ENCODE data around the gene COBL. TPM values are rescaled to one million over a fixed set of nuclear protein-coding genes. Genes with fewer than 3 reads are reported as not detected.

Gene COBL
- polyA plus RNA-seq, 1 donor (not counting 4 experiments of a cell fraction or from before 2014, with no cell fraction given) = 4.5 TPM

- no peak for FAIRE-seq
- Histone ChIP-seq H3K4me1 (ENCODE audit: control insufficient read depth, extremely low read depth, insufficient read depth, low read length) (no peaks in the 10 kb centered on the region), H3K27me3 (ENCODE audit: control insufficient read depth, extremely low read depth, insufficient read depth, low read length) (peaks cover 3% of the 10 kb centered on the region), H3K9me1 (ENCODE audit: control insufficient read depth, extremely low read depth, insufficient read depth, low read length) (no peaks in the 10 kb centered on the region), H3K9ac (ENCODE audit: control insufficient read depth, extremely low read depth, insufficient read depth, low read length) (no peak overlapping the region), H3K4me3 (ENCODE audit: control insufficient read depth in 2 of 3, extremely low read depth in 1 of 3, insufficient read depth in 2 of 3, low read depth in 1 of 3, low read length in 3 of 3) (no peak overlapping the region), H3K36me3 (ENCODE audit: control insufficient read depth in 2 of 2, extremely low read depth in 1 of 2, insufficient read depth in 2 of 2, low read length in 2 of 2) (no peaks in the 10 kb centered on the region), H4K20me1 (ENCODE audit: control insufficient read depth, extremely low read depth, insufficient read depth, low read length) (no peaks in the 10 kb centered on the region), H3K79me2 (ENCODE audit: control insufficient read depth, insufficient read depth, low read length) (no peaks in the 10 kb centered on the region), H2AFZ (ENCODE audit: control insufficient read depth, low read length) (no peak overlapping the region), H3K9me3 (ENCODE audit: control insufficient read depth, low read depth, low read length) (no peaks in the 10 kb centered on the region), H3K4me2 (ENCODE audit: control insufficient read depth, extremely low read depth, insufficient read depth, low read depth, low read length) (no peak overlapping the region), H3K27ac (ENCODE audit: control insufficient read depth, insufficient read depth, low read length) (no peak overlapping the region)
- TF ChIP-seq, protein P1, sequence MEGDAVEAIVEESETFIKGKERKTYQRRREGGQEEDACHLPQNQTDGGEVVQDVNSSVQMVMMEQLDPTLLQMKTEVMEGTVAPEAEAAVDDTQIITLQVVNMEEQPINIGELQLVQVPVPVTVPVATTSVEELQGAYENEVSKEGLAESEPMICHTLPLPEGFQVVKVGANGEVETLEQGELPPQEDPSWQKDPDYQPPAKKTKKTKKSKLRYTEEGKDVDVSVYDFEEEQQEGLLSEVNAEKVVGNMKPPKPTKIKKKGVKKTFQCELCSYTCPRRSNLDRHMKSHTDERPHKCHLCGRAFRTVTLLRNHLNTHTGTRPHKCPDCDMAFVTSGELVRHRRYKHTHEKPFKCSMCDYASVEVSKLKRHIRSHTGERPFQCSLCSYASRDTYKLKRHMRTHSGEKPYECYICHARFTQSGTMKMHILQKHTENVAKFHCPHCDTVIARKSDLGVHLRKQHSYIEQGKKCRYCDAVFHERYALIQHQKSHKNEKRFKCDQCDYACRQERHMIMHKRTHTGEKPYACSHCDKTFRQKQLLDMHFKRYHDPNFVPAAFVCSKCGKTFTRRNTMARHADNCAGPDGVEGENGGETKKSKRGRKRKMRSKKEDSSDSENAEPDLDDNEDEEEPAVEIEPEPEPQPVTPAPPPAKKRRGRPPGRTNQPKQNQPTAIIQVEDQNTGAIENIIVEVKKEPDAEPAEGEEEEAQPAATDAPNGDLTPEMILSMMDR (optimal IDR thresholded peaks at IDR 0.05 in 1 of 3, IDR thresholded peaks at IDR 0.05 in 1 of 3, conservative IDR thresholded peaks at IDR 0.05 in 1 of 3; ENCODE audit: extremely low read depth in 1 of 3, insufficient read depth in 2 of 3, low read length in 3 of 3) = no peak
- TF ChIP-seq EZH2 (IDR thresholded peaks at IDR 0.05; ENCODE audit: low read length) = no peak
- dilution Hi-C loops (cut with MboI; ENCODE audit: extremely low pct_ligation_motif_present, low sequenced_read_pairs) = no loop called here
- DNase-seq (ENCODE audit: low read depth, low spot score) = no peak
Measured at GRCh38 chr7:51280156-51280555, 36.5 kb downstream of the COBL start.

- Histone ChIP-seq H3K9ac (ENCODE audit: control insufficient read depth, extremely low read depth, insufficient read depth, low read length) (no peak overlapping the region), H3K9me3 (ENCODE audit: control insufficient read depth, low read depth, low read length) (no peaks in the 10 kb centered on the region), H3K27ac (ENCODE audit: control insufficient read depth, insufficient read depth, low read length) (no peak overlapping the region), H3K27me3 (ENCODE audit: control insufficient read depth, extremely low read depth, insufficient read depth, low read length) (peaks cover 3% of the 10 kb centered on the region), H4K20me1 (ENCODE audit: control insufficient read depth, extremely low read depth, insufficient read depth, low read length) (no peaks in the 10 kb centered on the region), H3K36me3 (ENCODE audit: control insufficient read depth in 2 of 2, extremely low read depth in 1 of 2, insufficient read depth in 2 of 2, low read length in 2 of 2) (no peaks in the 10 kb centered on the region), H3K4me3 (ENCODE audit: control insufficient read depth in 2 of 3, extremely low read depth in 1 of 3, insufficient read depth in 2 of 3, low read depth in 1 of 3, low read length in 3 of 3) (no peak overlapping the region), H3K79me2 (ENCODE audit: control insufficient read depth, insufficient read depth, low read length) (no peaks in the 10 kb centered on the region), H2AFZ (ENCODE audit: control insufficient read depth, low read length) (no peak overlapping the region), H3K4me1 (ENCODE audit: control insufficient read depth, extremely low read depth, insufficient read depth, low read length) (no peaks in the 10 kb centered on the region), H3K9me1 (ENCODE audit: control insufficient read depth, extremely low read depth, insufficient read depth, low read length) (no peaks in the 10 kb centered on the region), H3K4me2 (ENCODE audit: control insufficient read depth, extremely low read depth, insufficient read depth, low read depth, low read length) (no peak overlapping the region)
- dilution Hi-C loops (cut with MboI; ENCODE audit: extremely low pct_ligation_motif_present, low sequenced_read_pairs) = no loop called here
- TF ChIP-seq, protein P1 (optimal IDR thresholded peaks at IDR 0.05 in 1 of 3, IDR thresholded peaks at IDR 0.05 in 1 of 3, conservative IDR thresholded peaks at IDR 0.05 in 1 of 3; ENCODE audit: extremely low read depth in 1 of 3, insufficient read depth in 2 of 3, low read length in 3 of 3) = no peak
- TF ChIP-seq EZH2 (IDR thresholded peaks at IDR 0.05; ENCODE audit: low read length) = no peak
- DNase-seq (ENCODE audit: low read depth, low spot score) (no peak), FAIRE-seq (no peak)
Measured at GRCh38 chr7:51279391-51280023, 37.1 kb downstream of the COBL start.
